HG03520 (cell line): ENCODE data around the gene THSD7B.
"Not testable (repeated sequence)": the region's sequence is repeated elsewhere in the genome, so short reads cannot be mapped to it uniquely, and the experiment has no call there.

ENCODE experiments used
- ATAC-seq: cut with Tn5 transposase; IDR thresholded peaks from one replicate; pipeline ENCODE4 v1.9.1; 2021; ENCODE audit warnings: mild to moderate bottlenecking, moderate library complexity; ENCODE audit not compliant: unreplicated experiment

The THSD7B gene

GRCh38 chr2:137238065-137238464 lies 472.7 kb downstream of the THSD7B start:
- ATAC-seq: no peak

- ATAC-seq: no peak
These were observed 484.3 kb downstream of the THSD7B start for GRCh38 chr2:137249463-137250130.

DNA sequence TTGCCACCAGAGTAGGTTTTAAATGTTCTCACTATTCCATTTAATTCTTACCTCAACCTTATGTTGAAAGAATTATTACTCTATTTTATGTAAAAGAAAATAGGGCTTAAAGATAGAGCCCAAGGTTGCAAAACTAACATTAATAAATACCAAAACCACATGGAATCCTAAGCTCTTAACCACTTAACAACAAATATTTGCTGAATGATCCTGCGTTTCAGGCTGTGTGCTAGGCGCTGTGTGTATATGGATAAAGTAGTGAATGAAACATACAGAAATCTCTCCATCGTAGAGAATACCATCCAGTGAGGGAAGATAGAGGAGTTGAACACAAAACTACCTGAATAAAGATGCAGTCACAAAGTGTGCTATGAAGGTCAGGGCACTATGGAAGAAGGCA lies 485.1 kb downstream of the THSD7B start:
- no peak for ATAC-seq

GRCh38 chr2:137251045-137251444 lies 485.7 kb downstream of the THSD7B start:
- no peak for ATAC-seq

GRCh38 chr2:137252934-137253333 lies 487.6 kb downstream of the THSD7B start:
- no peak for ATAC-seq

GRCh38 chr2:137254052-137254451 lies 488.7 kb downstream of the THSD7B start:
- ATAC-seq: no peak

DNA sequence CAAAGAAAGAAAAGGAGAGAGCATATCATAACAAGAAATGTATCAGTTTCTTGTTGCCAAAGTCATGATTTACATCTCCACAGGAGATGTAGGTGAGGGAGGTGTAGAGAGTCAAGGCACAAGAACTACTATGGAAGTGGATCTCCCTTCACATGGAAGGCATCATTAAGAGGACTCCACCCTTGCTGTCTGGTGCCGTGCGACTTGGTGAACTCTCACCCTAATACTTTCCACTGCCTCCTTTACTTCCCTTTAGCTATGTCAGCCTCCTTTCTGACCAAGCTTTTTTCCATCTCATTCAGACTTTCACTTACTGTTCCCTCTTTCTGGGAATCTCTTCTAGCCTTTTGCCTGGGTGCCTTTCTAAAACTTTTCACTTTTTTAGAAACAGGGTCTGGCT lies 490.0 kb downstream of the THSD7B start:
- ATAC-seq: no peak

DNA sequence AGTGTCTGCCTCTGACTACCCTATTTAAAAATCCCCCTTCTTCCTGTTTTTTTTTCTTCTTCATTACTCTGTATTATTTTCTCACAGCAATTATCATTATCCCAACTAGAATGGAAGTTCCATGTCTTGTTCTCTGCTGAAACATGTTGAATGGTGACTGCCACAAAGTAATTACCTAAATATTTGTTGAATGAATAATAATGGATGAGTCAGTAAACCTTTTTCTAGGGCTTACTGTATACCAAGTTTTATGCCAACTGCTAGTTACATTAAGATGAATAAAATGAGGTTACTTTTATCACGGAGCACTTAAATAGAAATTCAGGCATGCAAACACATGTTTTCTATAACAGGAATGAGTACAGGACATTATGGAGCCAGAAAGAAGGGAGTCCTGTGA lies 490.6 kb downstream of the THSD7B start:
- ATAC-seq: no peak

GRCh38 chr2:137261881-137262585 lies 496.7 kb downstream of the THSD7B start:
- no peak for ATAC-seq

DNA sequence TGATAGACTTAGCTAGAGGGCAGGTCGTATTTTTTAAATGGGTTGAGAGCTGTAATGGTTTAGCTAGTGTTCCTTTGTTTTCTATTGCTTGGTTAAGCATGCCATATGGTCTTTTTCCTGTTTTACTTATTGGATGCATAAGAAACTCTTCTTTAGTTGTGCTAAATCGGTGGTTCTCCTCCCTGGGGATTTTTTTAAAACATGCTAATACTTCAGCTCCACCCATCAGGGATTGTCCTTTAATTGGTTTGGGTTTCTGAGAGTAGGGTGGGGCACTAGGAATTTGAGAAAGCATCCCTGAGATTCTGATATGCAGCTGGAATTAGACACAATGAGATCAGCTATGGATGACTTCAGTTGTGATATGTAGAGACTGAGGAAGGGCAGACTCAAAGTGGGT lies 497.2 kb downstream of the THSD7B start:
- no peak for ATAC-seq

DNA sequence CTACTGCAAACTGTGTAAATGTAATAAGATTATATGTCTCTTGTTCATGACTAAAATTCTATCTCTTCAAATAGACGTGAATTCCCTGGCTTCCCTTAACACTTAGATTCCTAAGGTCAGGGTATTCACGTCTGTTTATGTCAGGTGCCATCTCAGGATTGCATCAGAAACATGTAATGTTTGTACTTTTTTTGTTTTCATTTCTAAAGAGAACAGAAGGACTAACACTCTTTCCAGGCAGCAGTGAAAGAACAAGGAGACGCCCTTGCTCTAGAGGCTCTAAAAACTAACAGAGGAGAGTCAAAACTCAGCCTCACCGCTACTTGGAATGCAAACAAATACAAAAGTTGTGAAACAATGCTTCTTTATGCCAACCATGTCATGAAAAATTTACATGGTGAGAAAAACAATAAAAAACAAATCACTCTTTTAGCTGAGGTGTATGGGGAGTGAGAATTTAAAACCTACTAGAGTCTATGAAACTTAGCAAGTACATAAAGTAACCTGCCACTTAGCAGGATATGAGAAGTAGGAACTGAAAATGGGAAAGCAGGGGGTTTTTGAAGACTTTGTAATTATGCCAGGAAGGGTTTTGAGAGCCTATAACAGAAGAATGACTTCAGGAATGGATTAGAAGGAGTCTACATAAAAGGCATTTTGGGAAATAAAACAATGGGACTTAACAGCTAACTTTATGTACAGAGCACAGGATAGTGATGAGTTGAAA lies 522.7 kb downstream of the THSD7B start:
- no peak for ATAC-seq

GRCh38 chr2:137291836-137292570 lies 526.7 kb downstream of the THSD7B start:
- ATAC-seq: no peak

GRCh38 chr2:137298377-137298776 lies 533.0 kb downstream of the THSD7B start:
- no peak for ATAC-seq

GRCh38 chr2:137300987-137301386 lies 535.6 kb downstream of the THSD7B start:
- no peak for ATAC-seq

DNA sequence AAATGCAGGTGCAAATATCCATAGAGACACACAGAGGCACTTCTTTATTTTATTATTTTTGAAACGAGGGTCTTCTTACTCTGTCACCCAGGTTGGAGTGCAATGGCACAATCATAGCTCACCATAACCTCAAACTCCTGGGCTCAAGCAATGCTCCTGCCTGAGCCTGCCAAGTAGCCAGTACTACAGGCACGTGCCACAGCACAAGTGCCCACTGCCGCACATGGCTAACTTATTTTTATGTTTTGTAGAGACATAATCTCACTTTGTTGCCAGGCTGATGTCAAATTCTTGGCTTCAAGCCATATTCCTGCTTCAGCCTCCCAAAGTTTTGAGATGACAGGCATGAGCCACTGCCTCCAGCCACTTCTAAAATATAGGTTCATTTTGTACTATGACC lies 537.6 kb downstream of the THSD7B start:
- no peak for ATAC-seq

GRCh38 chr2:137316075-137316474 lies 550.7 kb downstream of the THSD7B start:
- no peak for ATAC-seq

DNA sequence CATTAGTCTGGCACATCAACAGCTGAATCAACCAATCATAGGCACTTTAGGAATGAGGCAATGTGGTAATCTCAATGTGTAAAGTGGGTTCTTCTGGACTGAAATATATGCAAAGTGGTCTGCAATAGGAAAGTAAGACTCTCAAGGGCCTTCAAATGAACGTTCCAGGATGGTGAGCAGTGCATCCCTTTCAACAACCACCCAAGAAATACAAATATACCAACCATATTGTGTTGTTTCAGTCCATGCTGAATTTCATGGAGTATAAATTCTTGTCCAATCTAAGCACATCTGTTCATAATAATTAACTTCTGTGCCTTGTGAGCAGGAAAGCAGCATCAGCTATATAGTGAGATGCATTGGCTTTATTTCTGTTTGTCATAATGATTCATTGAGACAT lies 556.2 kb downstream of the THSD7B start:
- ATAC-seq: no peak

DNA sequence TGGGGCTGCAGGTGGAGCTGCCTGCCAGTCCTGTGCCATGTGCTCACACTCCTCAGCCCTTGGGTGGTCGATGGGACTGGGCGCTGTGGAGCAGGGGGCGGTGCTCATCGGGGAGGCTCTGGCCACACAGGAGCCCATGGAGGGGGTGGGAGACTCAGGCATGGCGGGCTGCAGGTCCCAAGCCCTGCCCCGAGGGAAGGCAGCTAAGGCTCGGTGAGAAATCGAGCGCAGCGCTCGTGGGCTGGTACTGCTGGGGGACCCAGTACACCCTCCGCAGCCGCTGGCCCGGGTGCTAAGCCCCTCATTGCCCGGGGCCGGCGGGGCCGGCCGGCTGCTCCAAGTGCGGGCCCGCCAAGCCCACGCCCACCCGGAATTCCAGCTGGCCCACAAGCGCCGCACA lies 566.2 kb downstream of the THSD7B start:
- ATAC-seq: not testable (repeated sequence)

GRCh38 chr2:137333386-137334165 lies 568.2 kb downstream of the THSD7B start:
- ATAC-seq: no peak

DNA sequence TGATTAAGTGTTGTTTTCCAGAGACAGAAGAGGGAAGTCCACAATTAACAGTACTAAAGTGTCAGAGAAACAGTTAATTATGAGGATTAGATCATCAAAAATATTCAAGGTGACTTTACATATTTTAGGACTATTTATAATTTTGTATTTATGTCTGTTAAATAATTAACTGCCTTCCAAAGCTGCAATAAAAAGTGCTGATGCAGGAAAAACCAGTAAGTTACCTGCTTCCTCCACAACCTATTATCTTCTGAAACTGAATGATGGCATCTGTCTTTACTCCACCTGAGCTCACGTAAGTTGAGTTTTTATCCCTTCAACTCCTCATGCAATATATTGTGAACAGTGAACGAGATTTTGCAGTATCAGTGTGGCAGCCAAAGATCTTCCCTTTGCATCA lies 570.7 kb downstream of the THSD7B start:
- ATAC-seq: no peak

GRCh38 chr2:137339051-137339450 lies 573.7 kb downstream of the THSD7B start:
- no peak for ATAC-seq
